Transverse colon (tissue), 4 donors: ENCODE results near the gene CACNA1A. TPM values are rescaled to one million over a fixed set of nuclear protein-coding genes. Genes with fewer than 3 reads are reported as not detected.
"Not testable (repeated sequence)": the region's sequence is repeated elsewhere in the genome, so short reads cannot be mapped to it uniquely, and the experiment has no call there.

ENCODE experiments used
- DNase-seq: peaks from one replicate; pipeline ENCODE4 v3.0.0-alpha.2; 2019
- H3K27ac ChIP-seq, 4 donors: fragments of 200-600 bp; sonication (generic); 2 replicates each; pipeline ENCODE4 v1.5.1; 2016 to 2018; ENCODE audit warnings: inconsistent platforms in 4 of 4
- H3K27me3 ChIP-seq: fragments of 200-600 bp; sonication (generic); 2 replicates; pipeline ENCODE4 v1.5.1; 2017; ENCODE audit warnings: inconsistent platforms
- H3K36me3 ChIP-seq, 4 donors: fragments of 200-600 bp; sonication (generic); 2 replicates each; pipeline ENCODE4 v1.5.1; 2017 to 2019; ENCODE audit warnings: inconsistent platforms in 4 of 4
- H3K4me1 ChIP-seq, 4 donors: fragments of 200-600 bp; sonication (generic); 2 replicates each; pipeline ENCODE4 v1.5.1; 2017 to 2020; ENCODE audit warnings: inconsistent platforms in 4 of 4
- H3K4me3 ChIP-seq, 4 donors: fragments of 200-600 bp; sonication (generic); 1 replicate in 1 of 4; 2 replicates in 3 of 4; pipeline versions ENCODE4 v1.5.1 to v1.6.1; 2017 to 2019; ENCODE audit warnings: inconsistent platforms in 4 of 4
- H3K9me3 ChIP-seq, 2 donors: fragments of 200-600 bp; sonication (generic); 2 replicates each; pipeline ENCODE4 v1.5.1; 2017 to 2019; ENCODE audit warnings: inconsistent platforms in 2 of 2
- EP300 ChIP-seq: sonication (generic); formaldehyde crosslinking; IDR thresholded peaks from one replicate; pipeline ENCODE4 v1.6.1; 2017; ENCODE audit warnings: antibody characterized with exemption, low read depth
- POLR2A ChIP-seq: fragments of 450-650 bp; IDR thresholded peaks from one replicate; pipeline ENCODE4 v1.6.1; 2016; ENCODE audit warnings: antibody characterized with exemption, mild to moderate bottlenecking, moderate library complexity
- POLR2AphosphoS5 ChIP-seq, 3 donors: sonication (generic); formaldehyde crosslinking; IDR thresholded peaks; one replicate each; pipeline ENCODE4 v1.6.1; 2016; ENCODE audit warnings: antibody characterized with exemption in 3 of 3
- WGBS, 2 donors: methylation state at CpG; one replicate each; pipeline ENCODE4 v1.1.5; 2018; ENCODE audit warnings: low coverage in 1 of 2; 5-methylcytosine and 5-hydroxymethylcytosine counted together
- in situ Hi-C, 4 donors: fragments of 200-750 bp; cut with MboI; loops; one replicate each; pipeline versions ENCODE4 v1.15.0 to v1.15.1; 2017; ENCODE audit warnings: low sequenced_read_pairs in 3 of 4, low pct_ligation_motif_present in 1 of 4, low pct_unique_long_range_greater_than_20kb in 1 of 4
- intact Hi-C: fragments of 100-400 bp; cut with DNase I; formaldehyde crosslinking; loops from one replicate; pipeline ENCODE4 v1.15.1; 2023; ENCODE audit warnings: low total_unique reads
- total RNA-seq, 4 donors: library from RNA; depleted of rRNA; stranded (reverse); fragments of >200 nt; gene quantifications; one replicate each; pipeline ENCODE4 v1.1.0, GENCODE V29; 2016
- TF ChIP-seq, protein P1 (sequence below), 5 experiments: fragments of 200-600 bp in 3 of 5; fragments of 450-650 bp in 2 of 5; sonication (generic) in 3 of 5; IDR thresholded peaks; 1 replicate in 2 of 5; 2 replicates in 3 of 5; pipeline ENCODE4 v1.5.1; 2016 to 2017; ENCODE audit warnings: antibody characterized with exemption in 5 of 5, inconsistent platforms in 3 of 5, mild to moderate bottlenecking in 2 of 5, moderate library complexity in 1 of 5

CACNA1A gene
- total RNA-seq, 4 donors from 2014 or later, result 2.9 to 15.7 (median 5.2) TPM

DNA sequence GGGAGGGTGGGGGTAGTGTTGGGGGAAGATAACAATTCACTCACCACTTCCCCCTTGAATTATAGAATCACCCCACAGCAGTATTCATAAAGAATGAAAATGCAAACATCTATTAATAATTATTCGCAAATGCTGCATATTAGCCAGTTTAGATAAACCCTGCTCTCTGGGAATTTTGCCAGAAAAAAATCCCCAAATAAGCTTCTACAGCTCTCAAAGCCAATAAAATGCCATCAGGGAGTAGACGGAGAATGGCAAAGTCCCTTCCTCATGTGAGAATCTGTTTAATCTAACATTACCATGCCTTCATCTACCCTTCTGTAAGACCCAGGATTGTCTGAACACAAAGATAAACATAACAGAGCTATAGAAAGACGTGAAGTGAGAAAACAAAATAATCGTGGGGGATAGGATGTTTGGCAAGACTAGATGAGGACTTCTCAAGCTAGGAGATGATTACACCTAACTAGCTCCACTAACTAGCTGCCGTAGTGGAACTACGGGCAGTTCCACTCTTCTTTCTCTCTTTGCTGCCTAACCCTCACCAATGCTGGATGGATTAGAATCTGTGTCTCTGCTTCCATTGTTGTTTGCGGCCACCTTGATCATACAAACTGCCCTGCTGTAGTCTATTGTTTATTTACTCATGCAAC, 32.4 kb upstream of the CACNA1A start:
- 56 to 58% methylated on average over 7 of the region's 7 CpGs for WGBS, 2 donors
- Histone ChIP-seq H3K4me3 (no peak overlapping the region), H3K36me3 (no peaks in the 10 kb centered on the region), H3K9me3 (peaks cover 0 to 5% of the 10 kb centered on the region in 2 donors), H3K27ac (no peak overlapping the region), H3K4me1 (no peaks in the 10 kb centered on the region), H3K27me3 (peaks cover 10% of the 10 kb centered on the region)
- in situ Hi-C loops (no loop called here), intact Hi-C loops (no loop called here)
- no peak for DNase-seq
- TF ChIP-seq POLR2A (no peak), EP300 (no peak), POLR2AphosphoS5 (IDR thresholded peaks at IDR 0.05) (no peak)
- TF ChIP-seq, protein P1, sequence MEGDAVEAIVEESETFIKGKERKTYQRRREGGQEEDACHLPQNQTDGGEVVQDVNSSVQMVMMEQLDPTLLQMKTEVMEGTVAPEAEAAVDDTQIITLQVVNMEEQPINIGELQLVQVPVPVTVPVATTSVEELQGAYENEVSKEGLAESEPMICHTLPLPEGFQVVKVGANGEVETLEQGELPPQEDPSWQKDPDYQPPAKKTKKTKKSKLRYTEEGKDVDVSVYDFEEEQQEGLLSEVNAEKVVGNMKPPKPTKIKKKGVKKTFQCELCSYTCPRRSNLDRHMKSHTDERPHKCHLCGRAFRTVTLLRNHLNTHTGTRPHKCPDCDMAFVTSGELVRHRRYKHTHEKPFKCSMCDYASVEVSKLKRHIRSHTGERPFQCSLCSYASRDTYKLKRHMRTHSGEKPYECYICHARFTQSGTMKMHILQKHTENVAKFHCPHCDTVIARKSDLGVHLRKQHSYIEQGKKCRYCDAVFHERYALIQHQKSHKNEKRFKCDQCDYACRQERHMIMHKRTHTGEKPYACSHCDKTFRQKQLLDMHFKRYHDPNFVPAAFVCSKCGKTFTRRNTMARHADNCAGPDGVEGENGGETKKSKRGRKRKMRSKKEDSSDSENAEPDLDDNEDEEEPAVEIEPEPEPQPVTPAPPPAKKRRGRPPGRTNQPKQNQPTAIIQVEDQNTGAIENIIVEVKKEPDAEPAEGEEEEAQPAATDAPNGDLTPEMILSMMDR (IDR thresholded peaks at IDR 0.05), result no peak

DNA sequence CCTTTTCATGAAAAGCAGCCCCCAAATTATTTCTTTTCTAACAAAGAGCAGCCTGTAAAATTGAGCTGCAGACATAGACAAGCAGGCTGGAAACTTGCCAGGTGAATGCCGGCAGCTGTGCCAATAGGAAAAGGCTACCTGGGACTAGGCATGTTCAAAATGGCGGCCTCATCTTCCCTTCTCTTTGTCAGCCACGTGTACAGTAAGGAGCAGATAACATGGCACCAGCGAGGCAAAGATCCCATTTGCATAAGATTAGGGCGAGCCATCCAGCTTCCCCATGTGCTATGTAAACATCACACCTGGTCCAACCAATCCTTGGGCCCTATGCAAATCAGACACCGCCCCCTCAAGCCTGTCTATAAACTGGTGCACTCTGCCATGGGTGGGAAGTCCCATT, 31.2 kb upstream of the CACNA1A start:
- no peaks in the 10 kb centered on the region for H3K36me3 ChIP-seq
- H3K4me3 ChIP-seq, result no peak overlapping the region
- intact Hi-C loops, result no loop called here
- in situ Hi-C loops, result no loop called here
- 58 to 80% methylated on average over 1 to 6 of the region's 6 CpGs for WGBS, 2 donors
- no peak for DNase-seq
- H3K4me1 ChIP-seq, result no peaks in the 10 kb centered on the region
- TF ChIP-seq EP300, result no peak
- TF ChIP-seq, protein P1 (IDR thresholded peaks at IDR 0.05), result no peak
- no peak for TF ChIP-seq POLR2A
- TF ChIP-seq POLR2AphosphoS5 (IDR thresholded peaks at IDR 0.05), result no peak
- peaks cover 10% of the 10 kb centered on the region for H3K27me3 ChIP-seq
- peaks cover 0 to 5% of the 10 kb centered on the region in 2 donors for H3K9me3 ChIP-seq
- H3K27ac ChIP-seq, result no peak overlapping the region

DNA sequence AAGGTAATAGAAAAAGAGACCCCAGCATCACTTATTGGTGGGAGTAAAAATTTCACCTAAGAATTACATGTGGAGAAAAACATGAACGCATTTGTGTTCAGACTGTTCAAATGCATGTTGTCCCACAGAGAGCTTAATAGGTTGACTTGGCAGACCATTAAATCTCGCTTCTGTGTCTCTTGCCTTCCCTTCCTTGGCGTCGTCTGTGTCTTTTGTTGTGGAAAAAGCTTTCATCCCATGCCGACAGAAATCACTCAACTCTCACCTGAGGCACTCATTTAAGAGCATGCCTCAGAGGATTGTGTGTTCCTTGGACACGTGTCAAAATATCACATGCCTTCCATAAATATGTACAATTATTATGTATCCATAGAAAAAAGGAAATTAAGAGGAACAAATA, 24.4 kb upstream of the CACNA1A start:
- H3K4me1 ChIP-seq, result no peaks in the 10 kb centered on the region
- H3K9me3 ChIP-seq, result no peaks in the 10 kb centered on the region
- TF ChIP-seq, protein P1 (IDR thresholded peaks at IDR 0.05), result no peak
- TF ChIP-seq EP300 (no peak), POLR2AphosphoS5 (IDR thresholded peaks at IDR 0.05) (no peak), POLR2A (no peak)
- in situ Hi-C loops (no loop called here), intact Hi-C loops (no loop called here)
- no peak for DNase-seq
- peaks cover 9% of the 10 kb centered on the region for H3K27me3 ChIP-seq
- no peak overlapping the region for H3K27ac ChIP-seq
- no peak overlapping the region for H3K4me3 ChIP-seq
- H3K36me3 ChIP-seq, result no peaks in the 10 kb centered on the region
- WGBS, 2 donors, result 23 to 42% methylated on average over 2 to 6 of the region's 6 CpGs

DNA sequence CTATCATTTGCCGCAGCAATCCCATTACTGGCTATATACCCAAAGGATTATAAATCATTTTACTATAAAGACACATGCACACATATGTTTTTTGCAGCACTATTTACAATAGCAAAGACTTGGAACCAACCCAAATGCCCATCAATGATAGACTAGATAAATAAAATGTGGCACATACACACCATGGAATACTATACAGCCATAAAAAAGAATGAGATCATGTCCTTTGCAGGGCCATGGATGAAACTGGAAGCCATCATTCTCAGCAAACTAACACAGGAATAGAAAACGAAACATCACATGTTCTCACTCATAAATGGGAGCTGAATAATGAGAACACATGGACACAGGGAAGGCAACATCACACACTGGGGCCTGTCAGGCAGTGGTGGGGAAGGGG, 23.4 kb upstream of the CACNA1A start:
- H3K36me3 ChIP-seq, H3K4me3 ChIP-seq, DNase-seq, H3K9me3 ChIP-seq, H3K27ac ChIP-seq, in situ Hi-C loops, intact Hi-C loops, H3K4me1 ChIP-seq, H3K27me3 ChIP-seq: not testable (repeated sequence)
- 75 to 76% methylated on average over 2 of the region's 2 CpGs for WGBS, 2 donors

DNA sequence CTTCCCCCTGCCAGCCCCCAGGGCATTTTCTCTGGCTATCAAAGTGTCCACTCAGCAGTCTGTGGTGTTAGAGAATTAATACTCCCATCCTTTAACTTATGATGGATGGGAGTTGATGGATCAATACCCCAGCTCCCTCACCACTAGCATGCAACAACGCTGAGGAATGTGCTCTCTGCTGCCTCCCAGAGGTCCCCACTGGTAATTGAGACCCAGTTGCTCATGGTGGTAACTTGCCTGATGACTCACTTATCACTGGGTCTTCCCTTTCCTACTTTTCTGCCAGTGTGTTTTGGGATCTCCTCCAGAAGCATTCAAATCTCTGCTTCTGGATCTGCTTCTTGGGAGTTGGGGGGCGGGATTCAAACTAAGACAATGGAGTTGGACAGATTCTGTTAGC, 20.3 kb upstream of the CACNA1A start:
- WGBS, 2 donors, result 0% methylated on average over 2 of the region's 2 CpGs; no CpG with 5 or more reads in 1 of the 2 donors
- no peak overlapping the region for H3K27ac ChIP-seq
- intact Hi-C loops (no loop called here), in situ Hi-C loops (no loop called here)
- no peak for DNase-seq
- H3K36me3 ChIP-seq, result no peaks in the 10 kb centered on the region
- H3K4me3 ChIP-seq, result no peak overlapping the region
- no peak for TF ChIP-seq POLR2AphosphoS5 (IDR thresholded peaks at IDR 0.05)
- TF ChIP-seq, protein P1 (IDR thresholded peaks at IDR 0.05), result peak in 1 of 5 experiments; percentile 16
- no peaks in the 10 kb centered on the region for H3K4me1 ChIP-seq
- peaks cover 18% of the 10 kb centered on the region for H3K27me3 ChIP-seq
- H3K9me3 ChIP-seq, result no peaks in the 10 kb centered on the region
